Nephron progenitor cell (in vitro differentiated cells): ENCODE data around the gene MLH1.

Experiments used
- DNase-seq: peaks from one replicate; pipeline ENCODE4 v3.0.0; 2021
- H3K27ac Mint-ChIP-seq: 2 replicates; pipeline ENCODE4 v1.8.0; 2021; ENCODE audit warnings: mild to moderate bottlenecking, moderate library complexity, mixed read lengths
- H3K27me3 Mint-ChIP-seq: 2 replicates; pipeline ENCODE4 v1.8.0; 2021; ENCODE audit warnings: mild to moderate bottlenecking, low read depth, mixed read lengths; ENCODE audit not compliant: poor library complexity
- H3K36me3 Mint-ChIP-seq: 2 replicates; pipeline ENCODE4 v1.8.0; 2021; ENCODE audit warnings: low read depth, mixed read lengths
- H3K4me1 Mint-ChIP-seq: 2 replicates; pipeline ENCODE4 v1.8.0; 2021; ENCODE audit warnings: mixed read lengths
- H3K4me3 Mint-ChIP-seq: 2 replicates; pipeline ENCODE4 v1.8.0; 2021; ENCODE audit warnings: mild to moderate bottlenecking, moderate library complexity, mixed read lengths
- H3K9me3 Mint-ChIP-seq: 2 replicates; pipeline ENCODE4 v1.8.0; 2021; ENCODE audit warnings: mild to moderate bottlenecking, moderate library complexity, mixed read lengths
- TF ChIP-seq, protein P1 (sequence below): fragments of 200-600 bp; sonication (generic); IDR thresholded peaks from 2 replicates; pipeline ENCODE4 v1.5.0; 2021; ENCODE audit warnings: antibody characterized with exemption

Gene MLH1

DNA sequence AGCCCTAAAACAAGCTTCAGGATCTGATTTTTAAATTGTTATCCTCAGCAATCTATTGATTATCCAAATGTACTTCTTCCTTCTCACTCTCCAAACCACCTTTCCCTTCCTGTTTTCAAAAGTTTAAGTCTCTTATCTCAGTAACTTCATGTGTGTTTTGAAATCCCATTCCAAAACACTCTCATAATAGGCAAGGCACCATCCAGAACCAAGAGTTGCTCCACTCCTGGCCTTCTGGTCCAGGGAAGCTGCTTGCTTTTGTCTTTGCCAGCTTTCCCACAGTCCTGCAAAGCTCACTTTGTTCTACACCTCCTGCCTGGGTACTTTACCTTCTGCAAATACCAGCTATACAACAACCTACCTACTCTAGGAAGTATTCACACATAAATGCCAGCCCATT lies 63.5 kb downstream of the MLH1 start:
- DNase-seq: no peak
- TF ChIP-seq, protein P1, sequence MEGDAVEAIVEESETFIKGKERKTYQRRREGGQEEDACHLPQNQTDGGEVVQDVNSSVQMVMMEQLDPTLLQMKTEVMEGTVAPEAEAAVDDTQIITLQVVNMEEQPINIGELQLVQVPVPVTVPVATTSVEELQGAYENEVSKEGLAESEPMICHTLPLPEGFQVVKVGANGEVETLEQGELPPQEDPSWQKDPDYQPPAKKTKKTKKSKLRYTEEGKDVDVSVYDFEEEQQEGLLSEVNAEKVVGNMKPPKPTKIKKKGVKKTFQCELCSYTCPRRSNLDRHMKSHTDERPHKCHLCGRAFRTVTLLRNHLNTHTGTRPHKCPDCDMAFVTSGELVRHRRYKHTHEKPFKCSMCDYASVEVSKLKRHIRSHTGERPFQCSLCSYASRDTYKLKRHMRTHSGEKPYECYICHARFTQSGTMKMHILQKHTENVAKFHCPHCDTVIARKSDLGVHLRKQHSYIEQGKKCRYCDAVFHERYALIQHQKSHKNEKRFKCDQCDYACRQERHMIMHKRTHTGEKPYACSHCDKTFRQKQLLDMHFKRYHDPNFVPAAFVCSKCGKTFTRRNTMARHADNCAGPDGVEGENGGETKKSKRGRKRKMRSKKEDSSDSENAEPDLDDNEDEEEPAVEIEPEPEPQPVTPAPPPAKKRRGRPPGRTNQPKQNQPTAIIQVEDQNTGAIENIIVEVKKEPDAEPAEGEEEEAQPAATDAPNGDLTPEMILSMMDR: no peak
- H3K36me3 Mint-ChIP-seq: peaks cover 78% of the 10 kb centered on the region
- no peaks in the 10 kb centered on the region for H3K9me3 Mint-ChIP-seq
- peak overlapping the region; percentile 85 for H3K27ac Mint-ChIP-seq
- H3K4me3 Mint-ChIP-seq: no peak overlapping the region
- no peaks in the 10 kb centered on the region for H3K4me1 Mint-ChIP-seq
- H3K27me3 Mint-ChIP-seq: no peaks in the 10 kb centered on the region

DNA sequence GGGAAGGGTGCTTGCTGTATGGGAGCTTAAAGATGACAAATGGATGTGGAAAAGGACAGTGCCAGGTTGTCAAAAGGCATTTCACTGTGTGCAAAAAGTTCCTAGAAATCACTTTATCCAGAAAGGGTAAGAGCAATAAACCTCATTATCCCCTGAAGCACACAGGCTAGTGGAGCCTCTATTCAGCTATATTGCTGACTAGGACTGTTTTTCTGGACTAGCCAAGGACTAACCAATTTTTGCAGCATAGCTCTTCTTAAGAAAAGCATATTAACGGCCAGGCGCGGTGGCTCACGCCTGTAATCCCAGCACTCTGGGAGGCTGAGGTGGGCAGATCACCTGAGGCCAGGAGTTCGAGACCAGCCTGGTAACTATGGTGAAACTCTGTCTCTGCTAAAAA lies 64.8 kb downstream of the MLH1 start:
- Mint-ChIP-seq H3K36me3 (peaks cover 77% of the 10 kb centered on the region), H3K27ac (no peak overlapping the region), H3K4me3 (no peak overlapping the region), H3K27me3 (no peaks in the 10 kb centered on the region), H3K9me3 (no peaks in the 10 kb centered on the region), H3K4me1 (no peaks in the 10 kb centered on the region)
- TF ChIP-seq, protein P1: no peak
- no peak for DNase-seq

- no peak for DNase-seq
- peaks cover 5% of the 10 kb centered on the region for H3K4me1 Mint-ChIP-seq
- no peak overlapping the region for H3K27ac Mint-ChIP-seq
- no peak overlapping the region for H3K4me3 Mint-ChIP-seq
- no peaks in the 10 kb centered on the region for H3K9me3 Mint-ChIP-seq
- no peaks in the 10 kb centered on the region for H3K27me3 Mint-ChIP-seq
- peaks cover 73% of the 10 kb centered on the region for H3K36me3 Mint-ChIP-seq
- TF ChIP-seq, protein P1: no peak
Measured at GRCh38 chr3:37064747-37065146, 71.4 kb downstream of the MLH1 start.

DNA sequence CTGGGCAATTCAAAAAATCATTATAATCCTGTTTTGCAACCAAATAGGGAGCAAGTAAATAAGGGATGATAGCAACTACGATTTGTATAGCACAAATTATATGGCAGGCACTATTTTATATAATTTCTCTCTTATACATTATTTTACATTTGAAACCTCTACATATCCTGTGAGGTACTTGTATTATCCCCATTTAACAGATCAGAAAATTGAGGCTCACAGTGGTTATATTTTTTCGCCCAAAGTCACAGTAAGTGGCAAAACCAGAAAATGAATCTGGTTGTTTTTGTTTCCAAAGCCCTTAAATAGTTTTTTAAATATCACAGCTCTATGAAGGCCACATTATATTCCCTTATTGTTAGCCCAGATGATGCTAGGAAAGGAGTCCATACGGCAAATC lies 74.3 kb downstream of the MLH1 start:
- Mint-ChIP-seq H3K27ac (no peak overlapping the region), H3K4me3 (no peak overlapping the region), H3K27me3 (no peaks in the 10 kb centered on the region), H3K9me3 (no peaks in the 10 kb centered on the region), H3K4me1 (peaks cover 7% of the 10 kb centered on the region), H3K36me3 (peaks cover 67% of the 10 kb centered on the region)
- DNase-seq: no peak
- TF ChIP-seq, protein P1: no peak

- Mint-ChIP-seq H3K27ac (no peak overlapping the region), H3K9me3 (no peaks in the 10 kb centered on the region), H3K36me3 (peaks cover 68% of the 10 kb centered on the region), H3K4me1 (peaks cover 10% of the 10 kb centered on the region), H3K4me3 (no peak overlapping the region), H3K27me3 (no peaks in the 10 kb centered on the region)
- TF ChIP-seq, protein P1: no peak
- DNase-seq: no peak
Measured at GRCh38 chr3:37068031-37068430, 74.7 kb downstream of the MLH1 start.

- peaks cover 5% of the 10 kb centered on the region for H3K4me1 Mint-ChIP-seq
- peak overlapping the region; percentile 83 for H3K27ac Mint-ChIP-seq
- DNase-seq: no peak
- TF ChIP-seq, protein P1: no peak
- H3K36me3 Mint-ChIP-seq: peaks cover 67% of the 10 kb centered on the region
- no peak overlapping the region for H3K4me3 Mint-ChIP-seq
- no peaks in the 10 kb centered on the region for H3K27me3 Mint-ChIP-seq
- no peaks in the 10 kb centered on the region for H3K9me3 Mint-ChIP-seq
Measured at GRCh38 chr3:37071921-37072320, 78.6 kb downstream of the MLH1 start.
